CD14-positive monocyte (primary cell): Measurements from ENCODE around the gene LRRC18. TPM values are rescaled to one million over a fixed set of nuclear protein-coding genes. Genes with fewer than 3 reads are reported as not detected.

Experiments
- DNase-seq, 3 donors: peaks; one replicate each; pipeline ENCODE4 v3.0.0-alpha.2; 2011 to 2022
- H2AFZ ChIP-seq: 2 replicates; pipeline ENCODE4 v1.6.0; 2012; ENCODE audit warnings: mild to moderate bottlenecking, low read depth, low read length, inconsistent platforms; ENCODE audit not compliant: insufficient read depth, poor library complexity, severe bottlenecking
- H3K27ac ChIP-seq, 2 donors: 1 replicate in 1 of 2; 2 replicates in 1 of 2; pipeline ENCODE4 v1.5.1; 2012 to 2013; ENCODE audit warnings: low read length in 2 of 2, control low read depth in 1 of 2, inconsistent platforms in 1 of 2, low read depth in 1 of 2, mild to moderate bottlenecking in 1 of 2
- H3K27me3 ChIP-seq, 2 donors: one replicate each; pipeline versions ENCODE4 v1.6.0 to v1.6.1; 2011 to 2013; ENCODE audit warnings: low read length in 2 of 2; ENCODE audit not compliant: control insufficient read depth in 2 of 2, insufficient read depth in 2 of 2
- H3K36me3 ChIP-seq, 2 donors: replicated peaks in 1 of 2; 1 replicate in 1 of 2; 2 replicates in 1 of 2; pipeline versions ENCODE4 v1.5.1 to v1.6.1; 2012 to 2013; ENCODE audit warnings: low read length in 2 of 2, control low read depth in 1 of 2, inconsistent platforms in 1 of 2, mild to moderate bottlenecking in 1 of 2; ENCODE audit not compliant: insufficient read depth in 2 of 2, control insufficient read depth in 1 of 2
- H3K4me1 ChIP-seq, 2 donors: 1 replicate in 1 of 2; 2 replicates in 1 of 2; pipeline versions ENCODE4 v1.5.1 to v1.6.1; 2012 to 2013; ENCODE audit warnings: low read length in 2 of 2, control low read depth in 1 of 2, inconsistent platforms in 1 of 2, mild to moderate bottlenecking in 1 of 2, moderate library complexity in 1 of 2; ENCODE audit not compliant: insufficient read depth in 2 of 2, control insufficient read depth in 1 of 2
- H3K4me2 ChIP-seq: replicated peaks from 2 replicates; pipeline ENCODE3; 2012; ENCODE audit warnings: low read length, moderate library complexity, mild to moderate bottlenecking; ENCODE audit not compliant: poor library complexity, severe bottlenecking; ENCODE audit errors: extremely low read depth
- H3K4me3 ChIP-seq, 3 experiments: fragments of 200-600 bp in 1 of 3; sonication (generic) in 1 of 3; replicated peaks in 1 of 3; 1 replicate in 2 of 3; 2 replicates in 1 of 3; pipeline ENCODE4 v1.5.1; 2011 to 2013; ENCODE audit warnings: low read length in 3 of 3, mild to moderate bottlenecking in 3 of 3, control low read depth in 2 of 3, low read depth in 2 of 3, inconsistent platforms in 1 of 3, moderate library complexity in 1 of 3
- H3K79me2 ChIP-seq: 2 replicates; pipeline ENCODE4 v1.6.0; 2012; ENCODE audit warnings: mild to moderate bottlenecking, control low read depth, inconsistent platforms, low read length, moderate library complexity; ENCODE audit not compliant: insufficient read depth
- H3K9ac ChIP-seq: 2 replicates; pipeline ENCODE4 v1.6.0; 2017; ENCODE audit warnings: low read length, mild to moderate bottlenecking; ENCODE audit not compliant: insufficient read depth, poor library complexity, severe bottlenecking
- H3K9me3 ChIP-seq, 2 donors: replicated peaks in 1 of 2; 1 replicate in 1 of 2; 2 replicates in 1 of 2; pipeline versions ENCODE4 v1.5.1 to v1.6.1; 2012 to 2013; ENCODE audit warnings: low read length in 2 of 2, control low read depth in 1 of 2; ENCODE audit not compliant: control insufficient read depth in 1 of 2, insufficient read depth in 1 of 2
- H4K20me1 ChIP-seq: 2 replicates; pipeline ENCODE4 v1.6.0; 2012; ENCODE audit warnings: mild to moderate bottlenecking, low read length, control low read depth, moderate library complexity; ENCODE audit not compliant: insufficient read depth
- H3K27ac Mint-ChIP-seq, 7 donors: one replicate each; pipeline ENCODE4 v1.8.0; 2020; ENCODE audit warnings: mild to moderate bottlenecking in 7 of 7, mixed read lengths in 7 of 7, moderate library complexity in 6 of 7, inconsistent platforms in 2 of 7
- H3K27me3 Mint-ChIP-seq, 3 donors: one replicate each; pipeline ENCODE4 v1.8.0; 2021 to 2022; ENCODE audit warnings: low read depth in 3 of 3, mild to moderate bottlenecking in 3 of 3, mixed read lengths in 3 of 3, moderate library complexity in 3 of 3, inconsistent platforms in 1 of 3
- H3K36me3 Mint-ChIP-seq, 2 donors: one replicate each; pipeline ENCODE4 v1.8.0; 2020; ENCODE audit warnings: mixed read lengths in 2 of 2, inconsistent platforms in 1 of 2, mild to moderate bottlenecking in 1 of 2
- H3K4me1 Mint-ChIP-seq: one replicate; pipeline ENCODE4 v1.8.0; 2020; ENCODE audit warnings: mild to moderate bottlenecking, mixed read lengths
- H3K4me3 Mint-ChIP-seq, 2 donors: one replicate each; pipeline ENCODE4 v1.8.0; 2020; ENCODE audit warnings: mild to moderate bottlenecking in 2 of 2, mixed read lengths in 2 of 2, moderate library complexity in 1 of 2
- H3K9me3 Mint-ChIP-seq, 7 donors: one replicate each; pipeline ENCODE4 v1.8.0; 2020 to 2022; ENCODE audit warnings: mixed read lengths in 7 of 7, mild to moderate bottlenecking in 6 of 7, moderate library complexity in 6 of 7, inconsistent platforms in 2 of 7
- CTCF ChIP-seq: fragments of 200-600 bp; IDR thresholded peaks from one replicate; pipeline ENCODE4 v1.8.0; 2022; ENCODE audit warnings: antibody characterized with exemption, mild to moderate bottlenecking
- WGBS: methylation state at CpG from one replicate; pipeline ENCODE4 v1.1.5; 2013; ENCODE audit warnings: missing lambda C conversion rate; ENCODE audit not compliant: insufficient coverage; 5-methylcytosine and 5-hydroxymethylcytosine counted together
- intact Hi-C, 2 donors: fragments of 100-400 bp; cut with micrococcal nuclease; formaldehyde crosslinking; loops; one replicate each; pipeline versions ENCODE4 v1.15.0 to v1.15.1; 2023
- polyA plus RNA-seq, 3 donors: library from polyadenylated mRNA; depleted of rRNA in 1 of 3; unstranded in 2 of 3; stranded (reverse) in 1 of 3; fragments of 300-500 nt in 2 of 3; fragments of >200 nt in 1 of 3; fragmentation: Illumina TruSeq in 2 of 3; gene quantifications; 1 replicate in 2 of 3; 2 replicates in 1 of 3; pipeline ENCODE4 v1.2.3, GENCODE V29; 2012 to 2021

Gene LRRC18
- polyA plus RNA-seq, 3 donors = not detected

GRCh38 chr10:48951707-48952106 is 12.1 kb upstream of the LRRC18 start:
- H3K36me3 ChIP-seq = peaks cover 81 to 100% of the 10 kb centered on the region in 2 donors
- Mint-ChIP-seq H3K27ac (no peak overlapping the region), H3K4me1 (no peaks in the 10 kb centered on the region)

DNA sequence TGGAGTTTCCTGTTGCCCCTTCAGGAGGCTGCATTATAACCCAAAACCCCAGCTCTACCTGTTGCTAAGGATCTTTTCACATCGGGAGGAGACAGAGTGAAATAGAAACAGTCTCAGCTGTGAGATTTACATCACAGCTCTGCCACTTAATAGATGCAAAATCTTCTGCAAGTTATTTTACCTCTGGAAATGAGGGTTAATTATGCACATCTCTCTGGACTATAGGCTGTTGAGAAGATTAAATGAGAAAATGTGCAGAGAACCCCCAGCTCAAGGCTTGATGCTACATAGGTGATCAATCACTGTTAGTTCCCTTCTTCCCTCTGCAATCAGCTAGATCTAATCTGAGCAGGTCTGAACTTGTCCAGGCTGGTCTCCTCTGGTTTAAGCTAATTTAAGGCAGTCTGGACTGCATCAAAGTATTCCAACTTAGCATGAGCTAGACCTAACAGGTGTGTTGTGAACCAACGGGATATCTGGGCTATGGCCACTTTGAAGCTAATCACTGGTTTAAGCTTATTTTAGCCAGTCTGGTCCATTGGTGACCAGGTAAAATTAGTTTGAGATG is 8.9 kb upstream of the LRRC18 start:
- Histone ChIP-seq H3K36me3 (peaks cover 68 to 100% of the 10 kb centered on the region in 2 donors), H3K4me1 (no peaks in the 10 kb centered on the region)
- 92% methylated on average over 1 of the region's 2 CpGs for WGBS

More at GRCh38 chr10:48951707-48952106, 12.1 kb upstream of the LRRC18 start:
- Mint-ChIP-seq H3K27me3 (no peaks in the 10 kb centered on the region), H3K4me3 (no peak overlapping the region), H3K36me3 (peaks cover 83 to 89% of the 10 kb centered on the region in 2 donors), H3K9me3 (no peaks in the 10 kb centered on the region)
- TF ChIP-seq CTCF = no peak
- Histone ChIP-seq H3K4me2 (no peak overlapping the region), H2AFZ (no peak overlapping the region), H4K20me1 (no peaks in the 10 kb centered on the region), H3K4me3 (no peak overlapping the region), H3K27me3 (no peaks in the 10 kb centered on the region), H3K9ac (no peak overlapping the region), H3K79me2 (no peaks in the 10 kb centered on the region), H3K4me1 (no peaks in the 10 kb centered on the region), H3K27ac (no peak overlapping the region), H3K9me3 (no peaks in the 10 kb centered on the region)
- intact Hi-C loops = no loop called here
- WGBS = 96% methylated on average over 7 of the region's 7 CpGs
- no peak for DNase-seq

More for the DNA sequence above, 8.9 kb upstream of the LRRC18 start:
- Histone ChIP-seq H4K20me1 (no peaks in the 10 kb centered on the region), H3K4me2 (no peak overlapping the region), H3K27ac (no peak overlapping the region), H3K27me3 (no peaks in the 10 kb centered on the region), H3K4me3 (no peak overlapping the region), H2AFZ (no peak overlapping the region), H3K79me2 (no peaks in the 10 kb centered on the region), H3K9ac (no peak overlapping the region), H3K9me3 (no peaks in the 10 kb centered on the region)
- Mint-ChIP-seq H3K4me1 (no peaks in the 10 kb centered on the region), H3K27me3 (no peaks in the 10 kb centered on the region), H3K9me3 (no peaks in the 10 kb centered on the region), H3K27ac (no peak overlapping the region), H3K4me3 (no peak overlapping the region), H3K36me3 (peaks cover 84 to 96% of the 10 kb centered on the region in 2 donors)
- intact Hi-C loops = no loop called here
- DNase-seq = no peak
- TF ChIP-seq CTCF = no peak
